ENCODE data around the gene PHIP.

The PHIP gene

DNA sequence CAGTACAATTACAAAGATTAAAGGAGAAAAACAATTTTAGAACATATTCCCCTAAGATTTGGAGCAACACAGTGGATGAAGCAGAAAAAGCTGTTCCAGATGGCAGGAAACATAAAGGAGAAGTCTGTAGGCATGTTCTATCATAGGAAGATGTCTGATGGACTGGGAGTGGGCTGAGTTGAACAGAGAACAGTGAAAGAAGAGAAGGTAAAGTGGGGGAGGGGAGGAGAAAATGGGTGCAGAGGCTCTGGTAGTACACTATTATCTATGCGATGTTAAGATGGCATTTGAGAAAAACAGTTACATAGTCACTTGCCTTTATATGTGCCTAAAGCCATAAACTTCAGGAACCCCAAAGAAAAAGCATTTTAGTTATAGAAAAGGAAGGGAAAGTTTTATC lies 4.2 kb upstream of the PHIP start:
- Histone ChIP-seq H2BK120ac (ENCODE audit: low read depth, low read length) (no peak overlapping the region), H4K8ac (ENCODE audit: low read depth, low read length) (no peak overlapping the region), H2AK5ac (ENCODE audit: low read depth, low read length) (no peak overlapping the region), H3K4me1 (ENCODE audit: control insufficient read depth in 2 of 2, insufficient read depth in 1 of 2, low read depth in 1 of 2, low read length in 2 of 2) (peaks cover 2 to 13% of the 10 kb centered on the region in 2 donors), H2BK15ac (ENCODE audit: low read length) (no peak overlapping the region), H3K27ac (replicated peaks; ENCODE audit: low read length) (no peak overlapping the region), H2BK12ac (ENCODE audit: low read length) (no peak overlapping the region), H3K36me3 (replicated peaks in 1 of 2; ENCODE audit: control insufficient read depth in 2 of 2, insufficient read depth in 2 of 2, low read length in 2 of 2) (no peaks in the 10 kb centered on the region), H3K4ac (ENCODE audit: low read length) (no peak overlapping the region), H2BK5ac (ENCODE audit: low read length) (no peak overlapping the region), H3K9me3 (replicated peaks in 1 of 2; ENCODE audit: control insufficient read depth in 2 of 2, insufficient read depth in 1 of 2, low read depth in 1 of 2, low read length in 2 of 2) (no peaks in the 10 kb centered on the region), H3K4me3 (ENCODE audit: low read length in 2 of 2) (no peak overlapping the region), H3K9ac (ENCODE audit: low read depth, low read length, poor library complexity) (no peak overlapping the region), H3K79me1 (ENCODE audit: low read depth, low read length) (no peaks in the 10 kb centered on the region), H3K27me3 (ENCODE audit: control insufficient read depth in 3 of 3, insufficient read depth in 3 of 3, low read depth in 1 of 3, low read length in 3 of 3) (no peaks in the 10 kb centered on the region), H2AFZ (ENCODE audit: low read length) (no peak overlapping the region), H4K91ac (ENCODE audit: low read depth, low read length, poor library complexity) (no peak overlapping the region), H3K4me2 (ENCODE audit: insufficient read depth, low read length, poor library complexity, severe bottlenecking) (no peak overlapping the region), H3K23ac (ENCODE audit: low read depth, low read length, poor library complexity) (no peak overlapping the region), H3K14ac (ENCODE audit: low read length) (no peak overlapping the region), H3K18ac (ENCODE audit: low read length) (no peak overlapping the region)
- no CpG with 5 or more reads among the region's 1 CpG for WGBS, 2 donors (ENCODE audit: extremely low coverage in 2 of 2, insufficient read length in 2 of 2, insufficient replicate concordance in 1 of 2)
- DNase-seq (ENCODE audit: low spot score): no peak

DNA sequence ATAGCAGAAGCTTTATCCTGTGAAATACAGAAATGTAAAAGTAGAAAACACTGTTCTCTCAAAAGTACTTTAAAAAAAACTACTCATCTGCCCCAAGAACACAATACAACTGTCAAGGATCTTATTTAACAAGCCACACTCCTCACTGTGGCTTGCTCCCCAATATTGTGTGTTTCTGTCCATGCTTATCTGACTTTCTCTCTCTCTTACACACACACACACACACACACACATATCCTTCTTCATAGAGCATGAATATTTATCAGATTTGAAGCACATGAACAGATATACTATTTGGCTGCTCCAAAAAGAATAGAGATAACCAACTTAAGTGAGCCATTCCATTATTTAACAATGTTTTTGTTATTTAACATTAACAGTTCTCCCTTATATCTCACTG lies 3.6 kb upstream of the PHIP start:
- Histone ChIP-seq H2BK5ac (ENCODE audit: low read length) (no peak overlapping the region), H3K4me1 (ENCODE audit: control insufficient read depth in 2 of 2, insufficient read depth in 1 of 2, low read depth in 1 of 2, low read length in 2 of 2) (peaks cover 2 to 13% of the 10 kb centered on the region in 2 donors)

DNA sequence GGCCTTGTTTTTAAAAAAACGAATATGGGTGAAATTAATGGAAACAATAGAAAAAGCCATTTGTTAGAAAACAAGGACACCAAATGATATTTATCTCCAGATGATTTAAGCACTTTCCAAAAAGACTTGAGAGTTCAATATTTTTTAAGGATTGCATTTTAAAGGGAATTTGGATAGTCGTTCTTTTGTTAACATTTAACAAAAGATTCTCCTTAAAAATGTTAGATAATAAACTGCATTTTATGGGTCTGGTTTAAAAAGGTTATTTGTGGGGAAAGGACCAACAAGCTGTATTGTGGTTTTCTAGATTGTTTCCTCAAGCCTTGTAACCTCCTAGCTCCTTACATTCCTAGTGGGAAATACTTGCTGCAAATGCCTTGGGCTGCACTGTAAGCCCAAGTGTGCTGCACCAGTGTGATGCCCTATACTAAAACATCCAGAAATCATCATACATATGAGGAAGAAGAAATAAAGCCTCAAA lies 1.5 kb upstream of the PHIP start:
- H2BK120ac ChIP-seq (ENCODE audit: low read depth, low read length): no peak overlapping the region
- H3K4ac ChIP-seq (ENCODE audit: low read length): no peak overlapping the region
- H3K23ac ChIP-seq (ENCODE audit: low read depth, low read length, poor library complexity): no peak overlapping the region
- peak overlapping the region; percentile 2 to 63 for H3K4me3 ChIP-seq (ENCODE audit: low read length in 2 of 2)
- no peak overlapping the region for H4K8ac ChIP-seq (ENCODE audit: low read depth, low read length)
- H4K91ac ChIP-seq (ENCODE audit: low read depth, low read length, poor library complexity): no peak overlapping the region
- no CpG with 5 or more reads among the region's 2 CpGs for WGBS, 2 donors (ENCODE audit: extremely low coverage in 2 of 2, insufficient read length in 2 of 2, insufficient replicate concordance in 1 of 2)
- H3K27ac ChIP-seq (replicated peaks; ENCODE audit: low read length): no peak overlapping the region
- no peaks in the 10 kb centered on the region for H3K27me3 ChIP-seq (ENCODE audit: control insufficient read depth in 3 of 3, insufficient read depth in 3 of 3, low read depth in 1 of 3, low read length in 3 of 3)
- no peaks in the 10 kb centered on the region for H3K79me1 ChIP-seq (ENCODE audit: low read depth, low read length)
- H3K9me3 ChIP-seq (replicated peaks in 1 of 2; ENCODE audit: control insufficient read depth in 2 of 2, insufficient read depth in 1 of 2, low read depth in 1 of 2, low read length in 2 of 2): peaks cover 0 to 10% of the 10 kb centered on the region in 2 donors
- no peak overlapping the region for H2AK5ac ChIP-seq (ENCODE audit: low read depth, low read length)
- no peak overlapping the region for H3K9ac ChIP-seq (ENCODE audit: low read depth, low read length, poor library complexity)
- DNase-seq (ENCODE audit: low spot score): no peak
- H2BK15ac ChIP-seq (ENCODE audit: low read length): no peak overlapping the region
- H2BK5ac ChIP-seq (ENCODE audit: low read length): no peak overlapping the region
- peak overlapping the region; percentile 91 for H2AFZ ChIP-seq (ENCODE audit: low read length)
- no peak overlapping the region for H3K4me2 ChIP-seq (ENCODE audit: insufficient read depth, low read length, poor library complexity, severe bottlenecking)
- H3K14ac ChIP-seq (ENCODE audit: low read length): no peak overlapping the region
- peaks cover 0 to 14% of the 10 kb centered on the region in 2 donors for H3K36me3 ChIP-seq (replicated peaks in 1 of 2; ENCODE audit: control insufficient read depth in 2 of 2, insufficient read depth in 2 of 2, low read length in 2 of 2)
- no peak overlapping the region for H2BK12ac ChIP-seq (ENCODE audit: low read length)
- peaks cover 2 to 17% of the 10 kb centered on the region in 2 donors for H3K4me1 ChIP-seq (ENCODE audit: control insufficient read depth in 2 of 2, insufficient read depth in 1 of 2, low read depth in 1 of 2, low read length in 2 of 2)
- no peak overlapping the region for H3K18ac ChIP-seq (ENCODE audit: low read length)

More for the DNA sequence above, 3.6 kb upstream of the PHIP start:
- Histone ChIP-seq H2BK12ac (ENCODE audit: low read length) (no peak overlapping the region), H3K14ac (ENCODE audit: low read length) (no peak overlapping the region), H2AK5ac (ENCODE audit: low read depth, low read length) (no peak overlapping the region), H3K9me3 (replicated peaks in 1 of 2; ENCODE audit: control insufficient read depth in 2 of 2, insufficient read depth in 1 of 2, low read depth in 1 of 2, low read length in 2 of 2) (no peaks in the 10 kb centered on the region), H3K4me2 (ENCODE audit: insufficient read depth, low read length, poor library complexity, severe bottlenecking) (no peak overlapping the region), H3K18ac (ENCODE audit: low read length) (no peak overlapping the region), H2BK15ac (ENCODE audit: low read length) (no peak overlapping the region), H3K27ac (replicated peaks; ENCODE audit: low read length) (no peak overlapping the region), H3K36me3 (replicated peaks in 1 of 2; ENCODE audit: control insufficient read depth in 2 of 2, insufficient read depth in 2 of 2, low read length in 2 of 2) (no peaks in the 10 kb centered on the region), H4K91ac (ENCODE audit: low read depth, low read length, poor library complexity) (no peak overlapping the region), H3K23ac (ENCODE audit: low read depth, low read length, poor library complexity) (no peak overlapping the region), H3K4me3 (ENCODE audit: low read length in 2 of 2) (no peak overlapping the region), H3K4ac (ENCODE audit: low read length) (no peak overlapping the region), H3K9ac (ENCODE audit: low read depth, low read length, poor library complexity) (no peak overlapping the region), H2BK120ac (ENCODE audit: low read depth, low read length) (no peak overlapping the region), H4K8ac (ENCODE audit: low read depth, low read length) (no peak overlapping the region), H2AFZ (ENCODE audit: low read length) (no peak overlapping the region), H3K79me1 (ENCODE audit: low read depth, low read length) (no peaks in the 10 kb centered on the region), H3K27me3 (ENCODE audit: control insufficient read depth in 3 of 3, insufficient read depth in 3 of 3, low read depth in 1 of 3, low read length in 3 of 3) (no peaks in the 10 kb centered on the region)
- DNase-seq (ENCODE audit: low spot score): no peak

DNA sequence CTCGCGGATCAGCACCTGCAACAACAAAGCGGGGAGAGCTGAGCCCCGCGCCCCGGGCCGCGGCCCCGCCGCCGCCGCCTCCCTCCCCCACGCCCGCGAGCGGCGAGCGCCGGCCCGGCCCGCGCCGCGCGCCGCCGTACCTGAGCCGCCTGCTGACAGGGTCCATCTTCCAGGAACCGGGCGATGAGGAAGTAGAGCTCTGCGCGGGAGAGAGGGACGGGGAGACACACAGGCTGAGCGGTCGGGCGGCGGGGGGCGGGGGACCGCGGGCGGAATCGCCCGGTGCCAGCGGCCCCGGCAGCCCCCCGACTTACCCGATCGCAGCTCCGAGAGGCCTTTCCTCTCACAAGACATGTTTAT lies 359 bp downstream of the PHIP start:
- H2AFZ ChIP-seq (ENCODE audit: low read length): peak overlapping the region; percentile 91
- H3K4me3 ChIP-seq (ENCODE audit: low read length in 2 of 2): peak overlapping the region; percentile 63 to 85
- H2BK15ac ChIP-seq (ENCODE audit: low read length): no peak overlapping the region
- no peak overlapping the region for H4K91ac ChIP-seq (ENCODE audit: low read depth, low read length, poor library complexity)
- H2AK5ac ChIP-seq (ENCODE audit: low read depth, low read length): peak overlapping the region; percentile 56
- H3K14ac ChIP-seq (ENCODE audit: low read length): no peak overlapping the region
- peak overlapping the region; percentile 98 for H2BK5ac ChIP-seq (ENCODE audit: low read length)
- peaks cover 0 to 29% of the 10 kb centered on the region in 2 donors for H3K9me3 ChIP-seq (replicated peaks in 1 of 2; ENCODE audit: control insufficient read depth in 2 of 2, insufficient read depth in 1 of 2, low read depth in 1 of 2, low read length in 2 of 2)
- no peak overlapping the region for H4K8ac ChIP-seq (ENCODE audit: low read depth, low read length)
- peaks cover 2 to 17% of the 10 kb centered on the region in 2 donors for H3K4me1 ChIP-seq (ENCODE audit: control insufficient read depth in 2 of 2, insufficient read depth in 1 of 2, low read depth in 1 of 2, low read length in 2 of 2)
- peak overlapping the region; percentile 99 for H3K18ac ChIP-seq (ENCODE audit: low read length)
- H3K4ac ChIP-seq (ENCODE audit: low read length): no peak overlapping the region
- peak overlapping the region; percentile 88 for H3K27ac ChIP-seq (replicated peaks; ENCODE audit: low read length)
- no peak for DNase-seq (ENCODE audit: low spot score)
- H3K4me2 ChIP-seq (ENCODE audit: insufficient read depth, low read length, poor library complexity, severe bottlenecking): peak overlapping the region; percentile 18
- H3K23ac ChIP-seq (ENCODE audit: low read depth, low read length, poor library complexity): peak overlapping the region; percentile 43
- peaks cover 0 to 33% of the 10 kb centered on the region in 2 donors for H3K36me3 ChIP-seq (replicated peaks in 1 of 2; ENCODE audit: control insufficient read depth in 2 of 2, insufficient read depth in 2 of 2, low read length in 2 of 2)
- H3K9ac ChIP-seq (ENCODE audit: low read depth, low read length, poor library complexity): peak overlapping the region; percentile 80
- no peaks in the 10 kb centered on the region for H3K27me3 ChIP-seq (ENCODE audit: control insufficient read depth in 3 of 3, insufficient read depth in 3 of 3, low read depth in 1 of 3, low read length in 3 of 3)
- no CpG with 5 or more reads among the region's 49 CpGs for WGBS, 2 donors (ENCODE audit: extremely low coverage in 2 of 2, insufficient read length in 2 of 2, insufficient replicate concordance in 1 of 2)
- H2BK120ac ChIP-seq (ENCODE audit: low read depth, low read length): peak overlapping the region; percentile 91
- H2BK12ac ChIP-seq (ENCODE audit: low read length): no peak overlapping the region
- no peaks in the 10 kb centered on the region for H3K79me1 ChIP-seq (ENCODE audit: low read depth, low read length)
